Stimulated activated CD4-positive, alpha-beta T cell treated with anti-CD3 and anti-CD28 coated beads, Interleukin-4, amount 100 ng/mL, for 4 hours (primary cell): ENCODE data around the gene SMC2.

Source experiments
- DNase-seq, 2 experiments: peaks; one replicate each; pipeline ENCODE4 v3.0.0-alpha.2; 2020

The SMC2 gene

DNA sequence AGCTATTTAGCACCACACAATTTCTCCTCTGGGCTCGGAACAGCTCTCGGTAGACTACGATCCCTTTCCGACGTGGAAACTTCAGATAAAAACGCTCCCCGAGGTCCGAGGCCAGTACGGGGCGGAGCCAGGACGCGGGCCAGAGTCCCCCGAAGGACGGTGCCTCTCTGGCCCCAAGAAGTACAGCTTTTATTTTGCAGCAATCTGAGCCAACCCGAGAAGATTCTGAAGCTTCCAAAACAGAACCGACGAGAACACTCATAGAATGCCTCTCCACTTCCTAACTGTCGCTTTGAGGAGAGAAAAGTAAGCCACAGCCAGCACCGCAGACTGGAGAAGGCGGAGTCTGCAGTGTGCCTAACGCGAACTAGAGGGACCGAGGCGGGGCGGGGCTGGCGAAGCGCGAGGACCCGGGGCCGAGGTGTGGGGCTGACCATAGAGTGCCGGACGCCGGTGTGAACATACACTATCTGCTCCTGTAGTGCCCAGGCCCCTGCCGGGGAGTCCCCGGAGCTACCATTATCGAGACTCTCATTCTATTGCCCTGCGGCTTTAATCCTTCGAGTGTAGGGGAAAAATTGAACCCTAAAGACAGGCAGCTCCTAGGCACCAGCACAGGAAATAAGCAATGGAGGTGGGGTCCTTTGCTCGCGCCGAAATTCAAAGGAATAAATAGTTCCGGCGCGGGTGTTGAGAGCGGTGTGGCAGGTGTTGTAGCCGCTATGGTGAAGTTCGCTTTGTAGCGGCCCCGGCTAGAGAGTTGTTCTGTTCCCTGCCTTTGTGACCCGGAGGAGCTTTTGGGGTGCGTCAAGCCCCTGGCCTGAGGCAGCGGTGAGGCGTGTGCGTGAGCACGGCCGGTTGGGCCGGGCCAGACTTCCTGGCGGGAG lies at the start of gene SMC2:
TSS of gene SMC2 (plus strand) at position 663 of the 887 bp plus-strand sequence. CDS start 1,076 bp downstream, outside the sequence.
- DNase-seq, result peak; percentile 91

DNA sequence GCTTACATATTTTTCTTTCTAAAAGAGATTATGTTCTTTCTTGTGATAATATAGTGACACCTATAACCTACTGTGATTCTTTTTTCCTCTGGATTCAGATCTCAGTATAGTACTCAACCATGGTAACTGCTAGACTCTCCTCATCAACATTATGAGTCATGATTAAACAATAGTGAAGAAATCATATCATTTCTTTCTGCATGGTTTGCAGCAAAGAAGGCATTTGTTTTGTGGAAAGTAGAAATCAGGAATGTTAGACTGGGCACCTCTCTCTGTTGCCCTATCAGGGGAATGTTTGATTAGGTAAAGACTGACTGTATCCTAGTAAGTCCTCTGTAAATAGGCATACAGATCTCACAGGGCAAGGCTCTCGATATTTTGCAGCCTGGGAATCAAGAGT lies 25.6 kb upstream of the SMC2 start:
- DNase-seq, result no peak

- no peak for DNase-seq
Measured at GRCh38 chr9:104069288-104069687, 24.8 kb upstream of the SMC2 start.

DNA sequence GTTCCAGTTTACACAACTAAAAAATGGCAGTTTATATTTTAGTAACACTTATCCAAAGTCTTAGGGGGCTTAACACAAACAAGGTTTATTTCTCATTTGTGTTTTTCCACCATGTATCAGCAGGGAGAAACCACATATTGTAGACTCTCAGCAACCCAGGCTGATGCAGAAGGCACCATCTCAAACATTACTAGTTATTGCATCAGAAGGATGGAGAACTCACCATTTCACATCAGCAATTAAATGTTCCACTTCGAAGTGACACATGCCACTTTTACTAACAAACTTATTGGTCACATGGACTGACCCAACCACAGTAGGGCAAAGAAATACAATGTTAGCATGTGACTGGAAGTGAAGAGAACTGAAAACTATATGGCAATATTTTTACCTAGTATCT lies 22.5 kb upstream of the SMC2 start:
- no peak for DNase-seq

DNA sequence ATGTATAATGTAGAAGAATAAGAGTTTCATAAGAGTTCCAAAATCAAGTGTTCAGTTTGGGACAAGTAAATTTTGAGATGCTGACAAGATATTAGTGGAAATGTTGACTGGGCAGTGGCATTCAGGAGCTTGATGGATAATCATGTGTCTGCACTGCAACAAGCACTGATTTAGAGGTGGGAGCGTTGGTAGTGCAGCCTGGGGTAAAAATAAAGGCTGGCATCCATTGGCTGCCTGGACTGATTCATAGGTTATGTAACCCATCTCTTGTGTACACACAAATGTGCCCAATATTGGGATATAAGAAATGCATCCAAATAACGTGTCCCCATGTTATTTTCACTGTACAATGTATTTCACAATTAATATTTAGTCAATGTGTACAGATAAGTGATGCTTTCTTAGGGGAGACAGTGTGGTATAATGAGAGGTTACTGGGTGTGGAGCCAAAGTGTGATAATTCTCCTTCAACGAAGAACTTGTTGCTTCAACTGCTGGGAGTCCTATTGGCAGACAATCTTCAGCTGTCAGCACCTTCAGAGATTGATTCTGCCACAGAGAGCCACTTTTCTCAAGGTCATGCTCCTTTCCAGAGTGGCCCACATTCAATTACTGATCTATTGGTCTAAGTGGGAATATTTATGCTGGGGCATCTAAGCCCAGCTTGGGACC lies 20.9 kb upstream of the SMC2 start:
- DNase-seq, result no peak

DNA sequence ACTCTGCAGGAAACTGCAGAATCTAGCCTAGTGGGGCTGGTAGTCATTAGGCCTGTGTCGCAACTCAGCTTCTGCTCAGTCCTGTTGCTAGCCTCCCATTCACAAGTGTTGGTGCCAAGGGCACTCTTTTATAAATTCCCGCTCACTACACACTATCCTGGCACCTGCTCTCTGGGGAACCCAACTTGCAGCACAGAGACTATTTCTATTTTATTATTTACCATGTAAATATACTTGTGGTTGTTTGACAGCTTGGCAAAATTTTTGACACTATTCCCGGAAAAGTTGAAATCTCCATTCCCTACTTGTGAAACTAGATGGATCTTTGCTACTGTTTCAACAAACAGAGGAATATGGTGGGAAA lies 20.4 kb upstream of the SMC2 start:
- no peak for DNase-seq

DNA sequence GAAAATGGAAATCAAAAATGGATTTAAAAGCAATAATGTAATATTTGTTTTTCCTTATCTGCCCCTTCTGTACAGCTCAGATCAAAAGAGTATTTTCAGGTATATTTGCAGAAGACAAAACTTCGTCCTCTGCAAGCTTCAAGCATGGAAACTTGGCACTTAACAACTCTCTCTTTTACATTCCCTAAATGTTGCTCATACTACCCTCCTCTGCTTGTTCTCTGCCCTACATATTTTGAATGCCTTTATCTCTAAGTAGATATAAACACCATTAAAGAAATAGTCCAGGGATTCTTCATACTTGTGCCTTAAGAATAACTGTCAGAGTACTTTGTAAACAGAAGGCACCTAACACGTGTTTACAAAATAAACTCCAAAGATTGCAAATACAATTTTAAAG lies 19.2 kb upstream of the SMC2 start:
- no peak for DNase-seq

GRCh38 chr9:104075801-104076753 lies 18.0 kb upstream of the SMC2 start:
- no peak for DNase-seq

DNA sequence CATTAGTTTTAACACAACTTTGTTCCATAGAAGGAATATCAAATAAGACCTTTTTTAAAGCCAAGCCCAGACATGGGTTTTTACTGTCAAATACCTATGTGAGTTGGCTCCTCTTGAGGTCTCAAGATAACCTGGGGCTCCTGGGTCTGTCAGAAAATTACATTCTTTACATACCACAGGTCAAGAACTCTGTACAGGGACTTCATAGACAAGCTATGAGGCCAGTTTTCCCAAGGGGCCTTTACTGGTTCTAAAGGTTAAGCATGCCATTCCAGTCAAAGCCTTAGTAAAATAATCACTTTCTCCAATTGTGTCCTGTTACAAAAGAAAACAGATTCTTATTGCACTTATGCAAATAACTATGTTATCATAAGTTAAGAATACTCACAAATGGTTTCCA lies 15.5 kb upstream of the SMC2 start:
- DNase-seq, result no peak

DNA sequence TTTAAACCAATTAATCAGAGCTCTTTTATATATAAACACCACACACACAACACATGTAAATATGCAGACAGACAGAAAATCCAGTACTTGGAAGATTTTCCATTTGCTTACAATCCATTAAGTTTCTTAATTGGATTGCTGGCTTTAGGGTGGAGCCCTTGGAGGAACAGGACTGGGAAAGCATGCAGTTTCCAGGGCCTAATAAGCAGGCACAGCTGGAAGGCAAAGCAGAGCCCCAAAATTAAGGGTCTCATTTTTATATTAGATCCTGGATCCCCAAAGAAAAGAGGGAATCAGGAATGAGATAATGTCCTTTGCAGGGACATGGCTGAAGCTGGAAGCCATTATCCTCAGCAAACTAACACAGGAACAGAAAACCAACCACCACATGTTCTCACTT lies 13.1 kb upstream of the SMC2 start:
- no peak for DNase-seq

DNA sequence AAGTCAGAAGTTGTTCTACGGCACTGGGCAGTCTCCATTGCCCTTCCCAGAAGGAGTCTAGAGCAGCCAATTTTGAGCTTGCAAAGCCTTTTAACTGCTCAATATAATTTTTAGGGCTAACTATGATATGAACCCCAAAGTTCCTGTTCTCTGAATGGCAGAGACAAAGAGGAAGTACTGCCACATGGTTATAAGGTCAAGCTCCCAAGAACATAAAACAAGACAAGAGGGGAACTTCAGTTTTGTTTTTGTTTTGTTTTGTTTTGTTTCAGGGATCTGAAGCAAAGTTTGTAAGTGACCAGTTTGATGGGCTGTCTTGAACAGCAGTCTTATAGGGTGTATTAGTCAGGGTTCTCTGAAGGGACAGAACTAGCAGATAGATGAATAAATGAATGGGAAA lies 11.9 kb upstream of the SMC2 start:
- DNase-seq, result no peak

DNA sequence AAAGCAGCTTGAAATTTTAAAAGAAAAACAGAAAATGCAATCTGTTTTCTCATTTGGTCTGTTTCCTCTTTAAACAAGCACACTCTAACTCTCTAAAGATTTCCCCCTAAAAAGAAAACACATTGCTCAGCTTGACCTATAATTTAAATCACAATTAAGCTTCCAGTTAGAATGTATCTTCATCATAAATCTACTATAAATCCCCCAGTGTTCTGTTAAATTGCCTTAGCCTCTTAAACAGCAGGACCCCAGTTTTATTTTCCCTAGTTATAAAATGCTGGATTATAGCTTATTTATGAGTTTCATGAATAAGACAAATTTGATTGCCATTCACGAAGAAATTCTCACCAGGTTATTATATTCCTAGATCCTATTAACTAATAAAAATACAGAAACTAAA lies 8.6 kb upstream of the SMC2 start:
- no peak for DNase-seq

DNA sequence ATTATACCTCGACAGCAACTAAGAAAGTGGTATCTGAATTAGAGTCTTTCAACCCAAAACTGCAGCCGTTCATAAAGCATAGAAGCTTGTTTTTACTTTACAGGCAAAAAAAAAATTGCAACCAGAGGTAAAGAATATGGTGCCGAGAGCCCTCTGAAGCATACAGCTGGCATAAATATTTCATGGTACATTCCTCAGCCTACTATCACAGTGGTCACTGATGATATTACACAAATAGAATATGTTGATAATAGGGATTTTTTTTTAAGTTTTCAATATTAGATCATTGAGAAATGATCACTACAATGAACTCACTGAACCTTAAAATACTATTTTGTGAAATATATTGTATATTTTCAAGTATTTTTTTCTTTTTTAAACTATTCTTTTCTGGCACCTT lies 6.2 kb upstream of the SMC2 start:
- no peak for DNase-seq

- no peak for DNase-seq
Measured at GRCh38 chr9:104088416-104088815, 5.7 kb upstream of the SMC2 start.

- DNase-seq, result no peak
Measured at GRCh38 chr9:104090578-104090977, 3.5 kb upstream of the SMC2 start.

DNA sequence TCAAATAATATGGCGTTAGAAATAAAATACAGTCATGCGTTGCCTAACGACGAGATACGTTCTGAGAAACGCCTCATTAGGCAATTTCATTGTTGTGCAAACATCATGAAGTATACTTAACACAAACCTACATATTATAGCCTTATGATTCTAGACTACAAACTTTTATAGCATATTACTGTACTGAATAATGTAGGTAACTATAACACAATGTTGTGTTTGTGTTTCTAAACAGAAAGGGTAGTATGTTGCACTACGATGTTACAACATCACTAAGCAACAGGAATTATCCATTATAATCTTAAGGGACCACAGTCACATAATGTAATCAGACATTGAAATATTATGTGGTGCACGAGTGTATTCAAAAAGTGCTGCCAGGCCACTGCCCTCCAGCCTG lies 3.0 kb upstream of the SMC2 start:
- no peak for DNase-seq

DNA sequence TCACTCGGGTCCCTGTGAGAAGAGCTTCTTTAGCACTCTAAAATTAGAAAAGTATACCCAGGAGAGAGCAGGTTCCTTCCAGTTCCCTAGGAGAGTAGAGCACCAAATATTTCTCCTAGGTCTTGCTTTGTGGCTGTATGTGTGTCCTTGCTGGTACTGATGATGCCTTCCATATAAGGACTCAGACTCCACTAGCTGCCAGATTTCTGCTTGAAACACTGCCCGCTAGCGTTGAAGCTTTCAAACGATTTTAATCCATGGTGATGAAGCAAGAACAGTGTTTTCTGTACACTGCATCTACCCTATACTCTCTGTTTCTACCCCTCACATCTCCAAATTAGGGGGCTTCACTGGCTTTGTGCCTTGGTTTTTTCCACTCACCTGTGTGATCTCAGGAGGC lies 2.4 kb upstream of the SMC2 start:
- no peak for DNase-seq

- DNase-seq, result no peak
Measured at GRCh38 chr9:104092192-104092591, 1.9 kb upstream of the SMC2 start.

- no peak for DNase-seq
Measured at GRCh38 chr9:104092875-104093600, 1.1 kb upstream of the SMC2 start.

GRCh38 chr9:104094534-104095015 lies 466 bp downstream of the SMC2 start:
- DNase-seq, result no peak

DNA sequence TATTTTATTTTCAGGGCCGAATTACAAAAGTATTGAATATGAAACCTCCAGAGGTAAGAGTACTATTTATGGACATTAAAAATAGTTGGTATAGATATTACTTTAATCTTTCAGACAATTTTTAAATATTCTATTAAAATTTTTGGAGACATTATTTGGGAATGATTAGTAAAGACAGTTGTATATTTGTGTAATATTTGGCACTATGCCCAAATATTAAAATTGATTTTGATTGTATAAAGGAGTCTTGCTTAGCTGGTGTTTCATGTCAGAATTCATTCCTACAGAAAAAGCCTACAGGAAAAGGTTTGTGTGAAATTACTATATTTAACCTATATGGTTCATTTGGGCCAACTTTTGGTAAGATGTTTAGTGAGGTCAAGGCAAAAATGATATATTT lies 5.5 kb downstream of the SMC2 start:
- DNase-seq, result no peak

GRCh38 chr9:104104360-104104759 lies 10.3 kb downstream of the SMC2 start:
- no peak for DNase-seq

- DNase-seq, result no peak
Measured at GRCh38 chr9:104107799-104108198, 13.7 kb downstream of the SMC2 start.
